Neural progenitor cell (in vitro differentiated cells): ENCODE results near the gene BTBD7. TPM values are rescaled to one million over a fixed set of nuclear protein-coding genes. Genes with fewer than 3 reads are reported as not detected.

Experiments
- DNase-seq: peaks from one replicate; pipeline ENCODE4 v3.0.0-alpha.2; 2016; ENCODE audit warnings: low spot score
- H2AFZ ChIP-seq: fragments of 200-600 bp; sonication (generic); replicated peaks from 2 replicates; pipeline ENCODE4 v1.6.1; 2016; ENCODE audit warnings: antibody characterized with exemption
- H3F3A ChIP-seq: fragments of 200-600 bp; sonication (generic); 2 replicates; pipeline ENCODE4 v1.6.1; 2016; ENCODE audit warnings: antibody characterized with exemption, low read depth
- H3K27ac ChIP-seq: fragments of 200-600 bp; sonication (generic); 2 replicates; pipeline ENCODE4 v1.5.1; 2016; ENCODE audit warnings: mild to moderate bottlenecking
- H3K27me3 ChIP-seq: fragments of 200-600 bp; sonication (generic); 2 replicates; pipeline ENCODE4 v1.6.1; 2016; ENCODE audit warnings: mild to moderate bottlenecking, moderate library complexity
- H3K36me3 ChIP-seq: fragments of 200-600 bp; sonication (generic); 2 replicates; pipeline ENCODE4 v1.5.1; 2016
- H3K4me1 ChIP-seq: fragments of 200-600 bp; sonication (generic); 2 replicates; pipeline ENCODE4 v1.6.1; 2016; ENCODE audit warnings: mixed run types
- H3K4me2 ChIP-seq: fragments of 200-600 bp; sonication (generic); 2 replicates; pipeline ENCODE4 v1.6.1; 2016
- H3K4me3 ChIP-seq: fragments of 200-600 bp; sonication (generic); 2 replicates; pipeline ENCODE4 v1.5.1; 2016
- H3K79me2 ChIP-seq: fragments of 200-600 bp; sonication (generic); 2 replicates; pipeline ENCODE4 v1.6.1; 2016; ENCODE audit warnings: low read depth
- H3K9ac ChIP-seq: fragments of 200-600 bp; sonication (generic); 2 replicates; pipeline ENCODE4 v1.6.1; 2016
- H3K9me3 ChIP-seq: fragments of 200-600 bp; sonication (generic); 2 replicates; pipeline ENCODE4 v1.5.1; 2016; ENCODE audit warnings: low read depth
- H4K20me1 ChIP-seq: fragments of 200-600 bp; sonication (generic); 2 replicates; pipeline ENCODE4 v1.6.1; 2016; ENCODE audit warnings: low read depth
- H3K27ac Mint-ChIP-seq: 3 replicates; pipeline ENCODE4 v1.8.0; 2021; ENCODE audit warnings: mixed read lengths
- H3K27me3 Mint-ChIP-seq: 2 replicates; pipeline ENCODE4 v1.8.0; 2022; ENCODE audit warnings: low read depth, mild to moderate bottlenecking, inconsistent platforms, moderate library complexity, mixed read lengths; ENCODE audit not compliant: insufficient read depth
- H3K36me3 Mint-ChIP-seq: 3 replicates; pipeline ENCODE4 v1.8.0; 2021; ENCODE audit warnings: mixed read lengths
- H3K4me1 Mint-ChIP-seq: 3 replicates; pipeline ENCODE4 v1.8.0; 2021; ENCODE audit warnings: mixed read lengths
- H3K4me3 Mint-ChIP-seq: 3 replicates; pipeline ENCODE4 v1.8.0; 2021; ENCODE audit warnings: mild to moderate bottlenecking, moderate library complexity, mixed read lengths
- H3K9me3 Mint-ChIP-seq: 3 replicates; pipeline ENCODE4 v1.8.0; 2020; ENCODE audit warnings: mixed read lengths
- CTCF ChIP-seq: fragments of 200-600 bp; sonication (generic); IDR thresholded peaks from 2 replicates; pipeline ENCODE4 v1.5.1; 2017; ENCODE audit warnings: antibody characterized with exemption, mild to moderate bottlenecking
- EZH2 ChIP-seq: fragments of 200-600 bp; sonication (generic); IDR thresholded peaks from 2 replicates; pipeline ENCODE4 v1.6.1; 2017; ENCODE audit warnings: antibody characterized with exemption, mild to moderate bottlenecking, moderate library complexity
- EZH2phosphoT487 ChIP-seq: fragments of 200-600 bp; sonication (generic); IDR thresholded peaks from 2 replicates; pipeline ENCODE4 v1.6.1; 2017; ENCODE audit warnings: antibody characterized with exemption
- total RNA-seq: library from RNA; depleted of rRNA; stranded (reverse); fragments of >200 nt; gene quantifications from 2 replicates; pipeline ENCODE4 v1.2.3, GENCODE V29; 2015; ENCODE audit warnings: low replicate concordance

The BTBD7 gene
- total RNA-seq, 1 donor from 2014 or later = 44.7 TPM

GRCh38 chr14:93232159-93232558 is 100.7 kb downstream of the BTBD7 start:
- Histone ChIP-seq H3K9me3 (no peaks in the 10 kb centered on the region), H3K4me2 (no peak overlapping the region), H3K4me3 (no peak overlapping the region), H3K9ac (no peak overlapping the region), H2AFZ (no peak overlapping the region), H3K27ac (no peak overlapping the region), H3K27me3 (no peaks in the 10 kb centered on the region), H3K4me1 (no peaks in the 10 kb centered on the region), H3K36me3 (no peaks in the 10 kb centered on the region), H4K20me1 (no peaks in the 10 kb centered on the region), H3F3A (no peaks in the 10 kb centered on the region), H3K79me2 (no peaks in the 10 kb centered on the region)
- Mint-ChIP-seq H3K4me3 (no peak overlapping the region), H3K27ac (no peak overlapping the region), H3K4me1 (peaks cover 3% of the 10 kb centered on the region), H3K27me3 (no peaks in the 10 kb centered on the region), H3K9me3 (no peaks in the 10 kb centered on the region), H3K36me3 (peaks cover 9% of the 10 kb centered on the region)
- no peak for DNase-seq
- TF ChIP-seq EZH2 = no peak
- no peak for TF ChIP-seq CTCF
- TF ChIP-seq EZH2phosphoT487 = no peak

- Mint-ChIP-seq H3K9me3 (no peaks in the 10 kb centered on the region), H3K4me1 (peaks cover 3% of the 10 kb centered on the region), H3K27me3 (no peaks in the 10 kb centered on the region), H3K27ac (no peak overlapping the region), H3K4me3 (no peak overlapping the region), H3K36me3 (peaks cover 14% of the 10 kb centered on the region)
- Histone ChIP-seq H3K4me2 (no peak overlapping the region), H3K9ac (no peak overlapping the region), H4K20me1 (no peaks in the 10 kb centered on the region), H3K79me2 (no peaks in the 10 kb centered on the region), H3F3A (no peaks in the 10 kb centered on the region), H3K27me3 (no peaks in the 10 kb centered on the region), H2AFZ (no peak overlapping the region), H3K4me1 (no peaks in the 10 kb centered on the region), H3K36me3 (no peaks in the 10 kb centered on the region), H3K27ac (no peak overlapping the region), H3K4me3 (no peak overlapping the region), H3K9me3 (no peaks in the 10 kb centered on the region)
- no peak for DNase-seq
- no peak for TF ChIP-seq CTCF
- no peak for TF ChIP-seq EZH2phosphoT487
- TF ChIP-seq EZH2 = no peak
Measured at GRCh38 chr14:93231129-93231979, 101.5 kb downstream of the BTBD7 start.

- Histone ChIP-seq H3K4me3 (no peak overlapping the region), H3K9ac (no peak overlapping the region), H3K27me3 (no peaks in the 10 kb centered on the region), H3K4me2 (no peak overlapping the region), H3K27ac (no peak overlapping the region), H3K79me2 (no peaks in the 10 kb centered on the region), H3F3A (no peaks in the 10 kb centered on the region), H4K20me1 (no peaks in the 10 kb centered on the region), H3K9me3 (no peaks in the 10 kb centered on the region), H3K4me1 (no peaks in the 10 kb centered on the region), H2AFZ (no peak overlapping the region), H3K36me3 (no peaks in the 10 kb centered on the region)
- no peak for TF ChIP-seq EZH2phosphoT487
- TF ChIP-seq EZH2 = no peak
- TF ChIP-seq CTCF = no peak
- H3K27ac Mint-ChIP-seq = peak overlapping the region; percentile 30
- H3K4me3 Mint-ChIP-seq = no peak overlapping the region
- H3K4me1 Mint-ChIP-seq = peaks cover 3% of the 10 kb centered on the region
- H3K9me3 Mint-ChIP-seq = no peaks in the 10 kb centered on the region
- DNase-seq = no peak
- H3K27me3 Mint-ChIP-seq = no peaks in the 10 kb centered on the region
- H3K36me3 Mint-ChIP-seq = peaks cover 16% of the 10 kb centered on the region
Measured at GRCh38 chr14:93230539-93230938, 102.3 kb downstream of the BTBD7 start.
